ENCODE measurements around the gene PDCD1. TPM values are rescaled to one million over a fixed set of nuclear protein-coding genes. Genes with fewer than 3 reads are reported as not detected.
"Not testable (repeated sequence)": the region's sequence is repeated elsewhere in the genome, so short reads cannot be mapped to it uniquely, and the experiment has no call there.

Gene PDCD1
- total RNA-seq, 4 donors from 2014 or later: 0.37 to 4.8 (median 0.68) TPM

GRCh38 chr2:241880311-241881073, 21.8 kb upstream of the PDCD1 start:
- ATAC-seq (ENCODE audit: low FRiP score) (no peak), DNase-seq (ENCODE audit: low spot score) (no peak)
- no peak for TF ChIP-seq CTCF (IDR thresholded peaks at IDR 0.05)

GRCh38 chr2:241879326-241879725, 20.6 kb upstream of the PDCD1 start:
- ATAC-seq (ENCODE audit: low FRiP score): no peak
- no peak for TF ChIP-seq CTCF (IDR thresholded peaks at IDR 0.05)
- DNase-seq (ENCODE audit: low spot score): no peak

- DNase-seq (ENCODE audit: low spot score): peak; percentile 58
- peak; percentile 46 for ATAC-seq (ENCODE audit: low FRiP score)
Measured at GRCh38 chr2:241877989-241878970, 19.6 kb upstream of the PDCD1 start.

GRCh38 chr2:241877197-241877685, 18.5 kb upstream of the PDCD1 start:
- no peak for DNase-seq (ENCODE audit: low spot score)
- TF ChIP-seq CTCF (IDR thresholded peaks at IDR 0.05): no peak
- no peak for ATAC-seq (ENCODE audit: low FRiP score)

More at GRCh38 chr2:241877989-241878970, 19.6 kb upstream of the PDCD1 start:
- TF ChIP-seq CTCF (IDR thresholded peaks at IDR 0.05): peak in 1 of 3 donors; percentile 37

- DNase-seq (ENCODE audit: low spot score) (no peak), ATAC-seq (ENCODE audit: low FRiP score) (no peak)
- no peak for TF ChIP-seq CTCF (IDR thresholded peaks at IDR 0.05)
Measured at GRCh38 chr2:241876528-241877196, 18.0 kb upstream of the PDCD1 start.

GRCh38 chr2:241875754-241876527, 17.2 kb upstream of the PDCD1 start:
- ATAC-seq (ENCODE audit: low FRiP score); DNase-seq (ENCODE audit: low spot score): not testable (repeated sequence)

Measured in omental fat pad (tissue), 4 donors.